Large intestine (tissue), 3 donors: ENCODE measurements around the gene THEM4. TPM values are rescaled to one million over a fixed set of nuclear protein-coding genes. Genes with fewer than 3 reads are reported as not detected.

Source experiments
- DNase-seq, 2 donors: peaks; one replicate each; pipeline versions ENCODE4 v3.0.0 to v3.0.0-alpha.2; 2013
- H3K27ac ChIP-seq: one replicate; pipeline ENCODE4 v1.5.1; 2013; ENCODE audit warnings: low read length
- H3K27me3 ChIP-seq: 2 replicates; pipeline ENCODE4 v1.6.1; 2013; ENCODE audit warnings: low read length; ENCODE audit not compliant: control insufficient read depth, insufficient read depth
- H3K36me3 ChIP-seq: 2 replicates; pipeline ENCODE4 v1.6.1; 2013; ENCODE audit warnings: low read length; ENCODE audit not compliant: control insufficient read depth, insufficient read depth
- H3K4me1 ChIP-seq: one replicate; pipeline ENCODE4 v1.6.1; 2013; ENCODE audit warnings: low read length; ENCODE audit not compliant: control insufficient read depth, insufficient read depth
- H3K4me3 ChIP-seq: one replicate; pipeline ENCODE4 v1.5.1; 2013; ENCODE audit warnings: low read length
- H3K9me3 ChIP-seq: one replicate; pipeline ENCODE4 v1.6.1; 2013; ENCODE audit warnings: mild to moderate bottlenecking, low read depth, low read length, moderate library complexity; ENCODE audit not compliant: control insufficient read depth
- WGBS: methylation state at CpG from one replicate; pipeline ENCODE4 v1.1.5; 2013; ENCODE audit warnings: low lambda C conversion rate; ENCODE audit not compliant: insufficient coverage; 5-methylcytosine and 5-hydroxymethylcytosine counted together
- polyA plus RNA-seq: library from polyadenylated mRNA; unstranded; fragments of 120-200 nt; gene quantifications from one replicate; pipeline ENCODE4 v1.2.1, GENCODE V29; 2013

THEM4 gene
- polyA plus RNA-seq, 1 donor = 40.7 TPM

DNA sequence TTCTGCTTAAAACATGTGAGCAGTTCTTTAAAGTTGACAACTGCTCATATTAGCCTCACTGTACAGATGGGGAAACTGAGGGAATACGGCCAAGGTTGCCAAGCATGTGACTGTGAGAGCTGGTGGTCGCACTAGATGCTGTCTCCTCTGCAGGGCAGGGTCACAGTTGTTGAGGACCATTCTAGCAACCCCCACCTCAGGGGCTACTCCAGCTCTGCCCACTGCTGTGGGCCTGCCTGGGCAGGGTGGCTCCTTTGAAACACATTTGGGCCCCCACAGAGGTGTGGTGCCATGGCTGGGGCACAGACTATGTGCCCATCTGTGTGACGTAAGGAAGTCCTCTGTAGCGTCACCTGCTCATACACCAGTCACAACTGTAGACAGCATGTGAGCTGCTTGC is 56.6 kb downstream of the THEM4 start:
- H3K27me3 ChIP-seq = peaks cover 5% of the 10 kb centered on the region
- WGBS = no CpG with 5 or more reads among the region's 4 CpGs
- H3K27ac ChIP-seq = no peak overlapping the region
- no peaks in the 10 kb centered on the region for H3K9me3 ChIP-seq
- no peak for DNase-seq
- H3K36me3 ChIP-seq = no peaks in the 10 kb centered on the region
- no peaks in the 10 kb centered on the region for H3K4me1 ChIP-seq
- no peak overlapping the region for H3K4me3 ChIP-seq

DNA sequence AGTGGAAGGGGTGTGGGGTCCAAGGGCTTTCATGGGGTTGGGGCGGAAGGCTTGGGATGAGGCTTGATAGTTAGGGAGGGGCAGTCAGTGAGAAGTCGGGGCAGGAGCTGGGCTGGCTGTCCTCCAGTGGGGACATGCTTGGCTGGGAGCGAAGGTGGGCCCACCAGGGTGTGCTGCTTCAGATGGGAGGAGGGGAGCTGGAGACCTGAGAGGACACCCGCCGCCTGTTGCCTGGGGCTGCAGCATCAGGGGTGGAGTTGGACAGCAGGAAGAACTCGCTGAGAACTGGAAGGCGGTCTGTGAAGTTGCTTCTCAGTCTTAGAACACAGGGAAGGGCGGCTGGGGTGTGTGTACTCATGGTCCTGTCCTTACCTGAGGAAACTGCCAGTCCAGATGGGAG is 57.4 kb downstream of the THEM4 start:
- DNase-seq = no peak
- Histone ChIP-seq H3K27me3 (peaks cover 5% of the 10 kb centered on the region), H3K9me3 (no peaks in the 10 kb centered on the region), H3K4me1 (no peaks in the 10 kb centered on the region), H3K4me3 (no peak overlapping the region), H3K27ac (no peak overlapping the region), H3K36me3 (no peaks in the 10 kb centered on the region)
- WGBS = no CpG with 5 or more reads among the region's 8 CpGs

DNA sequence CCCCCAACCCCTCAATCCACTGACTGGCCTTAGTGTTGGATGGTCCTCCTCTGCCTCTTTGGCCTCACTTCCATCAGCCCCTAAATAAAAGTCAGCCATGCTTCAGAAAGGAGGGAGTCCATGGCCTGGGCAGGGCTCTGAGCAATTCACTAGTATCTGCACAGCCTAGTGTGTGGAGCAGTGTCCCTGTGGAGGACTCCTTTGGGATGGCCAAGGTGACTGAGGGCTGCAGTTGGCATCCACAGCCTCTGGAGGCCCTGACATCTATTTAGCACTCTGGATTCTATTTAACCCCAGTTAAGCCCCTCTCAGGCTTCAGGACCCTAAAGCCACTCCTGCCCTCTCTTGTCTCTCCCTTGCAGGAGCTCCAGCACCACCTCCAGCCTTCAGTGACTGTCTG is 59.4 kb downstream of the THEM4 start:
- H3K36me3 ChIP-seq = no peaks in the 10 kb centered on the region
- H3K4me3 ChIP-seq = no peak overlapping the region
- no peak for DNase-seq
- H3K9me3 ChIP-seq = no peaks in the 10 kb centered on the region
- peaks cover 5% of the 10 kb centered on the region for H3K27me3 ChIP-seq
- no peaks in the 10 kb centered on the region for H3K4me1 ChIP-seq
- no peak overlapping the region for H3K27ac ChIP-seq

DNA sequence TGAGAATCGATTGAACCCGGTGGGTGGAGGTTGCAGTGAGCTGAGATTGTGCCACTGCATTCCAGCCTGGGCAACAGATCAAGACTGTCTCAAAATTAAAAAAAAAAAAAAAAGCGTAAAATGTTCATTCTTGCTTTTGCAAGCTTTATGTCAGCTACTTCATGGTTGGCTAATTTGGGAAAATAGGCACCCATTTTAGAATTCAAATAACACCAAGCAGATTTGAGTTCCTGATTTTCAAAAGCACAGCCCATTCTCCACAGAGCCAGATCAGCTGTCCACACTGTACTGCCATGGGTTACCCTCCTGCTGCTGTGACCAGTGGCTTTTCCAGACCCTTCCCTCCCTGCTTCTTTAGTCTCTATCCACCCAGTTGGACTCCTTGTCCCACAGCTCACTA is 60.2 kb downstream of the THEM4 start:
- DNase-seq = no peak
- peaks cover 5% of the 10 kb centered on the region for H3K27me3 ChIP-seq
- H3K27ac ChIP-seq = no peak overlapping the region
- 100% methylated on average over 1 of the region's 3 CpGs for WGBS
- H3K4me1 ChIP-seq = no peaks in the 10 kb centered on the region
- no peaks in the 10 kb centered on the region for H3K9me3 ChIP-seq
- H3K36me3 ChIP-seq = no peaks in the 10 kb centered on the region
- H3K4me3 ChIP-seq = no peak overlapping the region

DNA sequence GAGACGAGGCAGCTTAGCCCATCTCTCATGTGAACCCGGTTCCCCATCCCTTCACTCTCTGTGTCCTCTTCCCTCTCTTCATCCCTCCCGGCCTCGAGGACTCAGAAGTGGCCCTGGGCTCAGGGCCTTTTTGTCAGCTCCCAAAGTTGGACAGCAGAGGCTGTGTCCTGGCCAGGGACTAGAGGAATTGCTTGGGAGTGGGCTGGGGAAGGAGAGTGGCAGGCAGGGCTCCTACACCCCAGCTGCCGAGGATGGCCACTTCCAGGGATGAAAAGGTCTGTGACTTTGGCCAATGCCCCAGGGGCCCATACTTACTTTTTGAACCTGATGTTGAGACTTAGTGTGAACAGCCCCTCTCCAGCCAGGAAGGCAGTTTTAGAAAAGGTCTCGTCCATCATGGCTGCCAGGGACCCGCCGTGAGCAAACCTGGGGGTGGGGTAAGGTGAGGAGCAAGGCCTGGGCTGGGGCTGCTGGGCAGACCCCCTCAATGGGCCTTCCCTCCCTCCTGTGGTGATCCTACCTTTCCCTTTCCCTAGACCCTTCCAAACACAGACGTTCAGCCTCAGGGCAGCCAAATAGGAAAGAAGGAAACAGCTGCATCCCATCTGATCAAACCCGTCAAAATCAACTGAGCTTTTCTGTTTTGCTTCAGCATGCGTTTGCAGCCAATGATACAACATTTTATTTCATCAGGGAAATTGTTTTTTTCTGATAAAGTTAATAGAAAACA is 61.3 kb downstream of the THEM4 start:
- Histone ChIP-seq H3K9me3 (no peaks in the 10 kb centered on the region), H3K27ac (no peak overlapping the region), H3K36me3 (no peaks in the 10 kb centered on the region), H3K4me1 (no peaks in the 10 kb centered on the region), H3K4me3 (no peak overlapping the region), H3K27me3 (peaks cover 5% of the 10 kb centered on the region)
- 63% methylated on average over 2 of the region's 11 CpGs for WGBS
- no peak for DNase-seq

DNA sequence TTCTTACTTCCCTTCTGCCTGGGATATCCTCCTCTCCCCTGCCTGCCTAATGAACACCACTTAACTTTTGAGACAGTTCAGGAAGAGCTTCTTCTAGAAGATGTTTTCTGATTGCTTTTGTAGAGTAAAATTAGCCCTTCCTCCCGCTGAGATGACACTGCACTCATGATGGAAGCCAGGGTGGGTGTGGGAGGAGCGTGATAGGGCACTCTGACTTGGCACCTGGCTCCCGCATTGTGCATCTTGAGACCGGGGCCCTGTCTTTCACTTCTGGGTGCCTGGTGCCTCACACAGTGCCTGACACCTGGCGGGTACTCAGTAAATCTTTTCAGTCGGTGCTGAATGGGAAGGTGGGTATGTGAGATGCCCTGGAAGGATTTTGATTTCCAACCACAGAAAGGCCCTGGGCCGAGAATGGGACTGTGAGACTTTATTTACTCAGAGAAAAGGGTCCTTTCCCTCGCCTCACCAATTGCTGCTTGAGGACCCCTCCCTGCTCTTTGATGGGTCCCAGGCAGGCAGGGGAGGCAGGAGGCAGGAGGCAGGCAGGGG is 62.5 kb downstream of the THEM4 start:
- no peaks in the 10 kb centered on the region for H3K9me3 ChIP-seq
- no CpG with 5 or more reads among the region's 8 CpGs for WGBS
- peaks cover 1% of the 10 kb centered on the region for H3K27me3 ChIP-seq
- DNase-seq = no peak
- no peak overlapping the region for H3K4me3 ChIP-seq
- no peak overlapping the region for H3K27ac ChIP-seq
- no peaks in the 10 kb centered on the region for H3K36me3 ChIP-seq
- no peaks in the 10 kb centered on the region for H3K4me1 ChIP-seq

DNA sequence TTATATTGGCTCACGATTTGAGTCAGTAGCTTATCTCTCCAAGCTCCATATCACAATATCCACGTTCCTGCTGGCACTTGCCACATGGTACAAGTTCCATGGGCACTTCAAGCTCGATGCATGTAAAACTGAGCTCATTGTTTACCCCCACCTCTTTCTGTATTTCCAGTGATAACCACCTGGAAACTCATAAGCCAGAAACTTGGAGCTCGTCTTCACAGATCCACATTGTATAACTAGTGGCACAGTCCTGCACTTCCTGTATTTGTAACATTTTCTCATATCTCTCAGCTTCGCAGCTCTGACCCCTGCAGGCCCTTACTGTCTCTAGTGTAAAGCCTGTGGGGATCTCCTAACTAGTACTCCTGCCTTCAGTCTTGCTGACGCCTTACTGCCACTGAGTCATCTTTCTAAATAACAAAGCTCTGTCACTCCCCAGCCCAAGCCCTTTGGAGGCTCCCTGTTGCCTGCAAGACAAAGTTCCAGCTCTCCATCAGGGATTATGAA is 63.2 kb downstream of the THEM4 start:
- Histone ChIP-seq H3K36me3 (no peaks in the 10 kb centered on the region), H3K27ac (no peak overlapping the region), H3K4me1 (no peaks in the 10 kb centered on the region), H3K27me3 (peaks cover 3% of the 10 kb centered on the region), H3K4me3 (no peak overlapping the region), H3K9me3 (no peaks in the 10 kb centered on the region)
- no CpG with 5 or more reads among the region's 6 CpGs for WGBS
- DNase-seq = no peak

DNA sequence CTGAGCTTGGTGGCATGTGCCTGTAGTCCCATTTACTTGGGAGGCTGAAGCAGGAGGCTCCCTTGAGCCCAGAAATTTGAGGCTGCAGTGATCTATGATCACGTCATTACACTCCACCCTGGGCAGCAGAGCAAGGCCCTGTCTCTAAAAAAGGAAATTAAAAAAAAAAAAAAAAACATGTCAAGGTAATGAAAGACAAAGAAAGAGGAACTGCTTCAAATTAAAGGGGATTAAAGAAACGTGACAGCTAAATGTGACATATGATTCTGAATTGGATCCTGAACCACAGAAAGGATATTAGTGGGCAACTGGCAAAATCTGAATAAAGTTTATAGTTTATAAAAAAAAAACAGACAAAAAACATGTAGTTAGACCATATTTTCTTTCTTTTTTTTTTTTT is 65.9 kb downstream of the THEM4 start:
- WGBS = 86% methylated on average over 1 of the region's 2 CpGs
- H3K9me3 ChIP-seq = peaks cover 4% of the 10 kb centered on the region
- peaks cover 17% of the 10 kb centered on the region for H3K4me1 ChIP-seq
- H3K27me3 ChIP-seq = peaks cover 21% of the 10 kb centered on the region
- no peak overlapping the region for H3K27ac ChIP-seq
- H3K4me3 ChIP-seq = no peak overlapping the region
- no peak for DNase-seq
- H3K36me3 ChIP-seq = no peaks in the 10 kb centered on the region

DNA sequence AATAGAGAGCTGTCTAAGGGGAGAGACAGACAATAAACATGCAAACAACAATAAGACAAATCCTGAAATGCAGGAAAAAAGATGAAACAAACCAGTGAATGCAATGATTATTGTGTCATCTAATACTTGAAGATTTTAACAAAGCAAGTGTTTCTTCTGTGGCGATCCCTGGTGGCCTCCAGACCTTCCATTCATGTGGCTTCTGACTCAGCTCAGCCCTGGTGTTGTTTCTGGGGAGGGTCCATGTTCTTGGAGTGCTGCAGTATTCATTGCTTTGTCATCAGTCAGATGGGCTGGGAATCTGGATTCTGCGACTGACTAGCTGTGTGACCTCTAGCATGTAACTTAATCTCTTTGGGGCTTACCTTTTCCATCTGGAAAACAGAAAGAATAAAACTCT is 68.2 kb downstream of the THEM4 start:
- no CpG with 5 or more reads among the region's 2 CpGs for WGBS

DNA sequence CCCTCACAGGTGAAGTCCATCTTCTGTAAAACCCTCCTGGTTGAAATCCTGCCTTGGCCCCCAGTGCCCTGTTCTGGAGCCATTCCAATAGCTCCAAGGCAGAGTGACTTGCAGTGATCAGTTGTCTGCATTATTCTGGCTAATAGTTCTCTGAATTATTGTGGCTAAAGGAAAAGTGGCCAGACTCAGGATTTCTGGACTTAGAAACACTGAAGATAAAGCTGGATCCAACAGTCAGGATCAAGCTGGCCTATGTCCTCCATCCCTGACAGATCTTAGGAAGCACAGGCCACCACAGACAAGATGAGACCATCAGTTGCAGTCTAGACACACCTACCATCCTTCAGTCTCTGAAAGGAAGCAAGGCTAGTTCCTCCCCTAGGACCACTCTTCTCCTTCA is 68.9 kb downstream of the THEM4 start:
- H3K9me3 ChIP-seq = peaks cover 4% of the 10 kb centered on the region
- peak overlapping the region; percentile 47 for H3K4me3 ChIP-seq

More for the DNA sequence above, 68.2 kb downstream of the THEM4 start:
- peaks cover 22% of the 10 kb centered on the region for H3K4me1 ChIP-seq
- no peak overlapping the region for H3K4me3 ChIP-seq
- H3K27me3 ChIP-seq = peaks cover 30% of the 10 kb centered on the region
- no peak for DNase-seq
- peaks cover 4% of the 10 kb centered on the region for H3K9me3 ChIP-seq
- no peaks in the 10 kb centered on the region for H3K36me3 ChIP-seq
- H3K27ac ChIP-seq = no peak overlapping the region

More for the DNA sequence above, 68.9 kb downstream of the THEM4 start:
- Histone ChIP-seq H3K4me1 (peaks cover 25% of the 10 kb centered on the region), H3K27me3 (peaks cover 30% of the 10 kb centered on the region), H3K36me3 (no peaks in the 10 kb centered on the region), H3K27ac (peak overlapping the region; percentile 70)
- DNase-seq = no peak
